GM03348 (cell line): ENCODE measurements around the gene BBS12.
A peak's percentile ranks its signal among the peaks of the same experiment; 100 is the strongest.
"Not testable (repeated sequence)": the region's sequence is repeated elsewhere in the genome, so short reads cannot be mapped to it uniquely, and the experiment has no call there.

Source experiments
- DNase-seq: peaks from one replicate; pipeline ENCODE4 v3.0.0; 2012; ENCODE audit warnings: low spot score

BBS12 gene

GRCh38 chr4:122765692-122766352, 33.3 kb downstream of the BBS12 start:
- DNase-seq, result peak; percentile 59

GRCh38 chr4:122766353-122766705, 33.8 kb downstream of the BBS12 start:
- DNase-seq, result no peak

- DNase-seq, result no peak
These were observed 34.4 kb downstream of the BBS12 start for GRCh38 chr4:122766950-122767349.

GRCh38 chr4:122771724-122772123, 39.2 kb downstream of the BBS12 start:
- no peak for DNase-seq

- no peak for DNase-seq
These were observed 39.8 kb downstream of the BBS12 start for GRCh38 chr4:122772311-122772710.

- no peak for DNase-seq
These were observed 40.5 kb downstream of the BBS12 start for GRCh38 chr4:122772986-122773385.

- DNase-seq, result no peak
These were observed 42.5 kb downstream of the BBS12 start for GRCh38 chr4:122775039-122775438.

- no peak for DNase-seq
These were observed 43.7 kb downstream of the BBS12 start for GRCh38 chr4:122775987-122776836.

GRCh38 chr4:122776916-122777315, 44.4 kb downstream of the BBS12 start:
- DNase-seq, result no peak

- peak; percentile 69 for DNase-seq
These were observed 45.6 kb downstream of the BBS12 start for GRCh38 chr4:122777846-122778673.

- DNase-seq, result no peak
These were observed 49.0 kb downstream of the BBS12 start for GRCh38 chr4:122781486-122781885.

- peak; percentile 93 for DNase-seq
These were observed 51.1 kb downstream of the BBS12 start for GRCh38 chr4:122783301-122784215.

- no peak for DNase-seq
These were observed 51.8 kb downstream of the BBS12 start for GRCh38 chr4:122784261-122784660.

- no peak for DNase-seq
These were observed 52.6 kb downstream of the BBS12 start for GRCh38 chr4:122785099-122785498.

GRCh38 chr4:122786296-122786695, 53.8 kb downstream of the BBS12 start:
- DNase-seq, result not testable (repeated sequence)

- not testable (repeated sequence) for DNase-seq
These were observed 54.4 kb downstream of the BBS12 start for GRCh38 chr4:122786920-122787319.

GRCh38 chr4:122787940-122788339, 55.4 kb downstream of the BBS12 start:
- peak; percentile 27 for DNase-seq

- no peak for DNase-seq
These were observed 56.4 kb downstream of the BBS12 start for GRCh38 chr4:122788935-122789334.

- no peak for DNase-seq
These were observed 61.3 kb downstream of the BBS12 start for GRCh38 chr4:122793811-122794210.
